ENCODE measurements around the gene ARRB1.
"Not testable (repeated sequence)": the region's sequence is repeated elsewhere in the genome, so short reads cannot be mapped to it uniquely, and the experiment has no call there.

ARRB1 gene

DNA sequence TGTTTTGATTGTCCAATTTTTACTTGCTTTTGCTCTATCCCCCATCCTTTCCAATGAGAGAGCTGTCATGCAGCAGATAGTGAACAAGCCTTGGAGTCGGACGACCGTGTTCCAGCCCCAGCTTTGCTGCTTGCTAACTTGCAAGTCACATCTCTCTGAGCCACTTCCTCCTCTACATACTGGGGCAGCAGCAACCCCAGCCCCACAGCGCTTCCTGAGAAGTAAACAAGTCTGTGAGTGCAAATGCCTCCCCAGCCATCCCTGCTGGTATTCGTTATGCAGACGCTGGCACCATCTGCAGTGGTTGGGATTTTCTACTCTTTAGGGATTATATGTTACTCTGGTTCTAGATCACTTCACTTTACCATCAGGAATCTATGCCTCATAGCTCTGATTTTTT, 75.9 kb downstream of the ARRB1 start:
- Histone ChIP-seq H3K27me3 (ENCODE audit: control insufficient read depth, insufficient read depth, low read length) (no peaks in the 10 kb centered on the region), H2AFZ (no peak overlapping the region), H3K27ac (no peak overlapping the region), H3K4me1 (peaks cover 2% of the 10 kb centered on the region), H3K9ac (no peak overlapping the region), H3K9me3 (ENCODE audit: control insufficient read depth, low read length) (no peaks in the 10 kb centered on the region), H3K79me2 (no peaks in the 10 kb centered on the region), H3K4me2 (ENCODE audit: low read length) (no peak overlapping the region), H3K36me3 (ENCODE audit: control insufficient read depth, insufficient read depth, low read length) (no peaks in the 10 kb centered on the region), H3K4me3 (ENCODE audit: low read depth, low read length) (no peak overlapping the region)
- TF ChIP-seq, protein P1, sequence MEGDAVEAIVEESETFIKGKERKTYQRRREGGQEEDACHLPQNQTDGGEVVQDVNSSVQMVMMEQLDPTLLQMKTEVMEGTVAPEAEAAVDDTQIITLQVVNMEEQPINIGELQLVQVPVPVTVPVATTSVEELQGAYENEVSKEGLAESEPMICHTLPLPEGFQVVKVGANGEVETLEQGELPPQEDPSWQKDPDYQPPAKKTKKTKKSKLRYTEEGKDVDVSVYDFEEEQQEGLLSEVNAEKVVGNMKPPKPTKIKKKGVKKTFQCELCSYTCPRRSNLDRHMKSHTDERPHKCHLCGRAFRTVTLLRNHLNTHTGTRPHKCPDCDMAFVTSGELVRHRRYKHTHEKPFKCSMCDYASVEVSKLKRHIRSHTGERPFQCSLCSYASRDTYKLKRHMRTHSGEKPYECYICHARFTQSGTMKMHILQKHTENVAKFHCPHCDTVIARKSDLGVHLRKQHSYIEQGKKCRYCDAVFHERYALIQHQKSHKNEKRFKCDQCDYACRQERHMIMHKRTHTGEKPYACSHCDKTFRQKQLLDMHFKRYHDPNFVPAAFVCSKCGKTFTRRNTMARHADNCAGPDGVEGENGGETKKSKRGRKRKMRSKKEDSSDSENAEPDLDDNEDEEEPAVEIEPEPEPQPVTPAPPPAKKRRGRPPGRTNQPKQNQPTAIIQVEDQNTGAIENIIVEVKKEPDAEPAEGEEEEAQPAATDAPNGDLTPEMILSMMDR (IDR thresholded peaks at IDR 0.05): no peak

DNA sequence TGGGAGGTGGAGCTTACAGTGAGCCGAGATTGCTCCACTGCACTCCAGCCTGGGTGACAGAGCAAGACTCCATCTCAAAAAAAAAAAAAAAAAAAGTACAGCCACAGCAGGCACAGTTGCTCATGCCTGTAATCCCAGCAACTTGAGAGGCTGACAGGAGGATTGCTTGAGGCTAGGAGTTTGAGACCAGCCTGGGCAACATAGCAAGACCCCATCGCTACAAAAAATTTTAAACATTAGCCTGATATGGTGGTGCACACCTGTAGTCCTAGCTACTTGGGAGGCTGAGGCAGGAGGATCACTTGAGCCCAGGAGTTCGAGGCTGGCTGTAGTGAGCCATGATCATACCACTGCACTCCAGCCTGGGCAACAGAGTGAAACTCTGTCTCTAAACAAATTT, 76.7 kb downstream of the ARRB1 start:
- not testable (repeated sequence) for H3K27ac ChIP-seq

DNA sequence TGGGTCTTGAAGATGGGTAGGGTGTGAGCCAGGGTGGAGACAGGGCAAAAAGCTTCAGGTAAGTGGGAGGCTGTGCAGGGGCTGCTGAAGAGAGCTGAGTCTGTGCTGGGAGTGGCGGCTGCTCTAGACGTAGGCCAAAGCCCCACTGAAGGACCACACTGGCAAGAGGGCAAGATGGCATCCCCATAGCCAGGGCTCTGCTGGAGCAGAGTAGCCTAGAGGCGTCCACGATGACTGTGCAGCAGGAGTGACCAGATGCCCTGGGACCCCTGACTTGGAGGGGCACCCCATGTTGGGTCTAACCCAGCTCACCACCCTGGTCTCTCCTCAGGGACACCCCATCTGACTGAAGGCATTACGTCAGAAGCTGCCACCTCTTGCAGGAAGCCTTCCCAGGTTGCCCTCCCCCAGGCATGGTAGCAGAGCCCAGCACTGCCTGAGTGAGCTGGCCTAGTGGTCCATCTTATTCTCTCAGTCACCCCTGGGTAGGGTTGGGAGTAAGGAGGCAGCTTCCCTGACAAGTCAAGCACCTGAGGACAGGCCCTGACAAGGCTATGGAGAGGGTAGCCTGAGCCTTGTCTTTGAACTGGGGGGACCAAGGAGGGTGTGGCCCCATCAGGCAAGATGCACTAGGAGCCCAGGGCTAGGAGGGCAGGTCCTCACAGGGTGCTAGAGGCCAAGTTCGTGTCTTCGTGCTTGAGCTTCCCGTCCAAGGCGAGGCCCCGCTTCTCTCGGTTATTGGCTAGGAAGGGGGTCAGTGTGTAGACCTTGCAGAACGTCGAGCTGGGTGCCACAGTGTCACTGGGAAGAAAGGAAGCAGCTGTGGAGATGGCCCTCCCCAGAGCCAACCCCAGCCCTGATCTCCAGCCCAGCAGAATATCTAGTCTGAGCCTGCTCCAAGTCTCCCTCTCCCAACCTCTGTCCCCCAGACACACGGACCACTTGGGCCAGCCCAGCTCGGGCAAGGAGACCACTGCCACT, 77.8 kb downstream of the ARRB1 start:
- TF ChIP-seq, protein P1 (IDR thresholded peaks at IDR 0.05): no peak
- Histone ChIP-seq H3K4me2 (ENCODE audit: low read length) (no peak overlapping the region), H3K9me3 (ENCODE audit: control insufficient read depth, low read length) (no peaks in the 10 kb centered on the region), H3K4me3 (ENCODE audit: low read depth, low read length) (no peak overlapping the region), H3K27me3 (ENCODE audit: control insufficient read depth, insufficient read depth, low read length) (no peaks in the 10 kb centered on the region), H3K36me3 (ENCODE audit: control insufficient read depth, insufficient read depth, low read length) (no peaks in the 10 kb centered on the region), H2AFZ (no peak overlapping the region), H3K9ac (no peak overlapping the region), H3K4me1 (no peaks in the 10 kb centered on the region), H3K79me2 (no peaks in the 10 kb centered on the region), H3K27ac (no peak overlapping the region)

More for the DNA sequence above, 76.7 kb downstream of the ARRB1 start:
- H2AFZ ChIP-seq; H3K79me2 ChIP-seq; H3K9ac ChIP-seq; H3K9me3 ChIP-seq (ENCODE audit: control insufficient read depth, low read length); H3K4me1 ChIP-seq; H3K27me3 ChIP-seq (ENCODE audit: control insufficient read depth, insufficient read depth, low read length); H3K36me3 ChIP-seq (ENCODE audit: control insufficient read depth, insufficient read depth, low read length); H3K4me2 ChIP-seq (ENCODE audit: low read length); H3K4me3 ChIP-seq (ENCODE audit: low read depth, low read length): not testable (repeated sequence)

DNA sequence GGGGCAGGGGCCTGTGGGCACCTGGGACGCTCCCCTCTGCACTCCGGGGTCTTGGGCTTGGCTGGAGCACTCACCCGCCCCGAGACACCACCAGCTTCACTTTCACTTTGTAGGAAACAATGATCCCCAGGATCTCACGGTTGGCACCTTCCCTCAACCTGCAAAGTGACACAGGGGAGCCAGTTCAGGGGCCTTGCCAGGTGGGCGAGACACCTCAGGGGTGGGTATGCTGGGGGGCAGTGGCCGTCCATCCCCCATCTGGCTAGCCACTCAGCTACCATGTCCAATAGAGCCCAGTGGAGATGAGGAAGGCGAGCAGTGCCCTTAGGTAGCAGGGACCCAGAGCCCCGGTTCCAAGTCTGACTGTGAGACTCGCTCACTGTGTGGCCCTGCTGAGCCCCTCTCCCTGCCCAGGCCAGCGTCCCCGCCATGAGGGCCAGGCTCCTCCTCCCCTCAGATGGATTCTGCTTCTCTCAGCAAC, 78.6 kb downstream of the ARRB1 start:
- H3K4me2 ChIP-seq (ENCODE audit: low read length): no peak overlapping the region
- no peak overlapping the region for H3K9ac ChIP-seq
- no peaks in the 10 kb centered on the region for H3K36me3 ChIP-seq (ENCODE audit: control insufficient read depth, insufficient read depth, low read length)
- TF ChIP-seq, protein P1 (IDR thresholded peaks at IDR 0.05): no peak
- no peaks in the 10 kb centered on the region for H3K4me1 ChIP-seq
- H2AFZ ChIP-seq: no peak overlapping the region
- H3K79me2 ChIP-seq: no peaks in the 10 kb centered on the region
- no peaks in the 10 kb centered on the region for H3K9me3 ChIP-seq (ENCODE audit: control insufficient read depth, low read length)
- H3K27ac ChIP-seq: no peak overlapping the region
- H3K27me3 ChIP-seq (ENCODE audit: control insufficient read depth, insufficient read depth, low read length): no peaks in the 10 kb centered on the region
- no peak overlapping the region for H3K4me3 ChIP-seq (ENCODE audit: low read depth, low read length)

DNA sequence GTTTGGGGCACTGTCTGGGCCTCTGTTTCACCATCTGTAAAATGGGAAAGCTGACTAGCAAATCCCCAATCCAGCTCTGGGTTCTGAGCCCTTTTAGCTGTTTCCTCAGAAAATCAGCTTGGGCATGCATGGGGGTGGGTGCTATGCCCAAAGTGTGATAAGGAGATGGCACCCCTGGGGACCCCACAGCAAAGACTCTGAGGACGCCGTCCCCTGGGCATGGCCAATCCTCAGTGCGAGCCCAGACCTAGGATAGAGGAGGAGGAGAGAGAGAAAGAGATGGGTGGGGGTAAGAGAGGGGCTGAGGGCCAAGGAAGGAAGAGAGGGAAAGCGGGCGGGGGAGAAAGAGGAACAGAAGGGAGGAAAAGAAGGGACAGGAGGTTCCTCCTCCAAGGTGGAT, 79.1 kb downstream of the ARRB1 start:
- H3K9me3 ChIP-seq (ENCODE audit: control insufficient read depth, low read length): no peaks in the 10 kb centered on the region
- H3K79me2 ChIP-seq: no peaks in the 10 kb centered on the region
- H3K4me2 ChIP-seq (ENCODE audit: low read length): no peak overlapping the region
- TF ChIP-seq, protein P1 (IDR thresholded peaks at IDR 0.05): no peak
- no peak overlapping the region for H3K9ac ChIP-seq
- H3K4me1 ChIP-seq: no peaks in the 10 kb centered on the region
- H3K36me3 ChIP-seq (ENCODE audit: control insufficient read depth, insufficient read depth, low read length): no peaks in the 10 kb centered on the region
- H2AFZ ChIP-seq: no peak overlapping the region
- no peak overlapping the region for H3K27ac ChIP-seq
- no peak overlapping the region for H3K4me3 ChIP-seq (ENCODE audit: low read depth, low read length)
- H3K27me3 ChIP-seq (ENCODE audit: control insufficient read depth, insufficient read depth, low read length): no peaks in the 10 kb centered on the region

All from parathyroid adenoma (tissue), 2 donors.